ENCODE results near the gene PPDPF. TPM values are rescaled to one million over a fixed set of nuclear protein-coding genes. Genes with fewer than 3 reads are reported as not detected.

Gene PPDPF
- total and polyA plus RNA-seq, 2 of the 8 experiments (the other 6 are each of a cell fraction or from before 2014, with no cell fraction given), result 30.5 to 138 TPM

DNA sequence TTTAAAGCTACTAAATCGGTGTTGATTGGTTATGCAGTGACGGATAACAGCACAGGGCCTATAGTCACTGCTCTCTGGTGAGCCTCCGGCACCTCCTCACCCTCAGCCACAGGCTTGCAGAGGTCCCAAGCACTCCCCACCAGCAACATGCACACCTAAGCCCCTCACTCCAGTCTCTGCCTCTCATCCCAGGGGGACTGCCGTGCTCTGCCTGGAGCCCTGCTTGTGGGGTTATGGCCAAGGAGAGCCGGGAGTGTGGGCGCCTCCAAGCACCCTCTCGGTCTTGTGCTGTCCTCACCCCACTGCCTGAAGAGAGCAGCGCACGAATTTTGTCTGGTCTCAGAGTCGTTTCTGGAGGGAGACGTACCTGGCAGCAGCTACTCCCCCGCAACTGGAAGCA, 14.8 kb upstream of the PPDPF start:
- Histone ChIP-seq H3K14ac (ENCODE audit: insufficient read length) (no peak overlapping the region), H3K4ac (replicated peaks; ENCODE audit: insufficient read length, low read depth, low read length) (no peak overlapping the region), H2BK20ac (ENCODE audit: low read length) (no peak overlapping the region), H3K4me3 (ENCODE audit: extremely low read depth in 1 of 4, insufficient read depth in 2 of 4, low read depth in 3 of 4, low read length in 4 of 4) (no peak overlapping the region), H3K79me1 (ENCODE audit: low read depth, low read length) (no peaks in the 10 kb centered on the region), H2AFZ (ENCODE audit: low read length) (no peak overlapping the region), H2BK15ac (ENCODE audit: low read length) (no peak overlapping the region), H3K23me2 (ENCODE audit: low read depth, low read length) (no peaks in the 10 kb centered on the region), H2BK5ac (ENCODE audit: low read depth, low read length) (no peak overlapping the region), H4K20me1 (replicated peaks in 1 of 2; ENCODE audit: control insufficient read depth in 1 of 2, insufficient read depth in 2 of 2, low read length in 2 of 2) (peaks cover 0 to 1% of the 10 kb centered on the region in 2 experiments), H3K56ac (replicated peaks; ENCODE audit: insufficient read length, low read depth, low read length) (no peak overlapping the region), H4K91ac (replicated peaks; ENCODE audit: insufficient read length, low read length) (no peak overlapping the region), H3K9ac (replicated peaks in 1 of 4; ENCODE audit: extremely low read depth in 1 of 4, low read depth in 3 of 4, low read length in 3 of 4) (no peak overlapping the region), H2AK5ac (ENCODE audit: low read depth, low read length) (no peak overlapping the region), H4K8ac (ENCODE audit: extremely low read depth, insufficient read depth, low read length) (no peak overlapping the region), H3K18ac (ENCODE audit: extremely low read depth, low read length) (no peak overlapping the region), H2BK120ac (replicated peaks; ENCODE audit: low read depth, low read length) (no peak overlapping the region), H4K5ac (ENCODE audit: insufficient read length, low read depth, low read length) (no peak overlapping the region), H3K79me2 (ENCODE audit: control insufficient read depth in 1 of 2, insufficient read depth in 2 of 2, low read length in 2 of 2) (no peaks in the 10 kb centered on the region), H3K27me3 (replicated peaks in 1 of 4; ENCODE audit: control insufficient read depth in 3 of 4, extremely low read depth in 1 of 4, insufficient read depth in 3 of 4, low read length in 3 of 4) (peaks cover 0 to 3% (median 0%) of the 10 kb centered on the region in 4 experiments; a peak in 2 of 7 replicates), H3K27ac (ENCODE audit: low read depth, low read length) (no peak overlapping the region), H3K9me3 (ENCODE audit: insufficient read depth in 2 of 2, low read depth in 1 of 2, low read length in 1 of 2) (peaks cover 0 to 6% of the 10 kb centered on the region in 2 experiments; a peak in 2 of 4 replicates), H3K23ac (ENCODE audit: insufficient read length) (no peak overlapping the region), H2BK12ac (ENCODE audit: low read depth, low read length) (no peak overlapping the region), H3K4me1 (replicated peaks in 1 of 4; ENCODE audit: control insufficient read depth in 3 of 4, insufficient read depth in 4 of 4, low read length in 3 of 4) (peaks cover 0 to 13% (median 7%) of the 10 kb centered on the region in 4 experiments; a peak in 6 of 7 replicates), H3K36me3 (ENCODE audit: control insufficient read depth in 2 of 4, insufficient read depth in 4 of 4, low read length in 3 of 4) (no peaks in the 10 kb centered on the region), H3K4me2 (ENCODE audit: insufficient read depth in 1 of 2, low read depth in 2 of 2, low read length in 2 of 2) (no peak overlapping the region)
- DNase-seq (ENCODE audit: low read depth in 1 of 2, low spot score in 2 of 2), result no peak
- 76% methylated on average over 12 of the region's 12 CpGs; no CpG with 5 or more reads in 1 of the 2 experiments for WGBS, 2 experiments (ENCODE audit: extremely low coverage in 1 of 2, insufficient coverage in 1 of 2, insufficient read length in 1 of 2, insufficient replicate concordance in 2 of 2, low coverage in 1 of 2, low lambda C conversion rate in 2 of 2, missing lambda C conversion rate in 1 of 2)
- POLR2A ChIA-PET (ENCODE audit: partially characterized antibody), result interaction anchor here (1.1 kb wide), 1 partner anchor 15 kb away, joined by 4 read pairs; the partner anchor contains the start of gene PPDPF
- no peak for FAIRE-seq
- CTCF ChIA-PET (ENCODE audit: partially characterized antibody), result interaction anchor here (1.0 to 2.2 kb wide), 4 partner anchors 9 to 77 kb away, joined by 4 to 12 read pairs (median 4); partner anchors contain the start of gene PPDPF
- TF ChIP-seq TBP (IDR thresholded peaks at IDR 0.05; ENCODE audit: low read depth, low read length) (no peak), CBX5 (IDR thresholded peaks at IDR 0.05; ENCODE audit: low read depth, low read length) (no peak), POLR2AphosphoS5 (IDR thresholded peaks at IDR 0.05; ENCODE audit: low read depth, low read length) (no peak), HDAC6 (IDR thresholded peaks at IDR 0.05; ENCODE audit: low read depth, low read length) (no peak), MAFK (IDR thresholded peaks at IDR 0.05; ENCODE audit: low read depth, low read length) (no peak), PHF8 (conservative IDR thresholded peaks at IDR 0.05; ENCODE audit: low read depth, low read length) (no peak), TAF1 (IDR thresholded peaks at IDR 0.05; ENCODE audit: low read depth, low read length) (no peak), SAP30 (IDR thresholded peaks at IDR 0.05; ENCODE audit: insufficient read depth, insufficient replicate concordance, low read length) (no peak), SIRT6 (IDR thresholded peaks at IDR 0.05; ENCODE audit: low read length) (no peak), SRF (IDR thresholded peaks at IDR 0.05; ENCODE audit: low read depth, low read length) (no peak), JUN (IDR thresholded peaks at IDR 0.05; ENCODE audit: low read depth, low read length) (no peak), KDM1A (IDR thresholded peaks at IDR 0.05; ENCODE audit: borderline replicate concordance, low read length) (no peak), SIN3A (conservative IDR thresholded peaks at IDR 0.05 in 1 of 2, IDR thresholded peaks at IDR 0.05 in 1 of 2; ENCODE audit: low read depth in 1 of 2, low read length in 2 of 2) (no peak)
- TF ChIP-seq, protein P1, sequence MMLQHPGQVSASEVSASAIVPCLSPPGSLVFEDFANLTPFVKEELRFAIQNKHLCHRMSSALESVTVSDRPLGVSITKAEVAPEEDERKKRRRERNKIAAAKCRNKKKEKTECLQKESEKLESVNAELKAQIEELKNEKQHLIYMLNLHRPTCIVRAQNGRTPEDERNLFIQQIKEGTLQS (IDR thresholded peaks at IDR 0.05; ENCODE audit: insufficient read depth, low read depth, low read length), result no peak

All from H1 (cell line).